ENCODE data around the gene KCNJ10. TPM values are rescaled to one million over a fixed set of nuclear protein-coding genes. Genes with fewer than 3 reads are reported as not detected.

KCNJ10 gene
- total and polyA plus RNA-seq, 2 of the 13 experiments (the other 11 are each of a cell fraction or from before 2014, with no cell fraction given), result 4.4 to 10.3 TPM

DNA sequence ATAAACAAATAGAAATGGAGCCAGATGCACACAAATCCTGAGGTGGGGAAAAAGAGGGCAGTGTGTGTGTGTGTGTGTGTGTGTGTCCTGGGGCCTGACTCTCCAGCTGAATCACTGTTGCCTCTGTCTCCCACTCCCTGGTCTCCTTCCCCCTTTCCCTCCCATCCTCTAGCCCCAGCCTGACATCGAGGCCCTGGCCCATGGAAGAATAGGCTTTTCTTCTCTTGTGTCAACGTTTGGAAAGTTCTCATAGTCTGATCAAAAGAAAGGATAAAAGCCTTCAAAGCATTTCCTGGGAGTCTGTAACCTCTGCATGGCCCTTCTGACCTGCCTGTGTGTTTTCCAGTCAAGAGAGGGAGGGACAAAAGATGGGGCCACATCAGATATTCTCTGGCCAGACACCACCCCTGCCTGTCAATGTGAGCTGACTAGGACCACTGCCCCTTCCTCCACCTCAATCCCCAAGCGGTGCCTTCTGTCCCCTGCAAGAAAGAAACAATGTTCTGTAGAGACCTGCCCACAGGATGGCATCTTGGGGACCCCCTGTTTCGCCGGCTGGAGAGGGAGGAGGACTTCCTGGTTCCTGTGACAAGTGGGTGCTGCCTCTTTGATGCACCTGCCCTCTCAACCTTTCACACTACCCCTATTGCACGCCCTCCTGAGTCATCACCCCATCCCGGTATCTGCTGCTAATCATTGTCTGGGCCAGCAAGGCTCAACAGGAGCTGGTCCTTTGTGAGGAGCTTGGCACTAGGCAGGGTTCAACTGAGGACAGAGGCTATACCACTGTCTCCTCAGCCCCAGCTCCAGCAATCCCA lies 16.2 kb downstream of the KCNJ10 start (continued):
- TF ChIP-seq GRHL1 (CRISPR knock-in tag; conservative IDR thresholded peaks at IDR 0.05), result no peak
- no peak for TF ChIP-seq ZNF607 (CRISPR knock-in tag; IDR thresholded peaks at IDR 0.05; ENCODE audit: borderline replicate concordance)
- TF ChIP-seq GATA4 (IDR thresholded peaks at IDR 0.05; ENCODE audit: borderline replicate concordance, low read depth), result peak; percentile 63; the same call in 1 of the 2 replicates
- no peak for TF ChIP-seq RBM39 (IDR thresholded peaks at IDR 0.05; ENCODE audit: low read depth, low read length, poor library complexity, severe bottlenecking)
- no peak for TF ChIP-seq MBNL3 (CRISPR knock-in tag; conservative IDR thresholded peaks at IDR 0.05)
- peak; percentile 49; the same call in 1 of the 2 replicates for TF ChIP-seq CBFB (CRISPR knock-in tag; IDR thresholded peaks at IDR 0.05)
- TF ChIP-seq TEAD3 (CRISPR knock-in tag; optimal IDR thresholded peaks at IDR 0.05; ENCODE audit: borderline replicate concordance), result peak; percentile 22
- no peak for TF ChIP-seq TEF (CRISPR knock-in tag; IDR thresholded peaks at IDR 0.05)
- no peak for TF ChIP-seq REL (CRISPR knock-in tag; conservative IDR thresholded peaks at IDR 0.05)
- no peak for TF ChIP-seq KAT8 (CRISPR knock-in tag; IDR thresholded peaks at IDR 0.05)
- TF ChIP-seq ZNF660 (CRISPR knock-in tag; IDR thresholded peaks at IDR 0.05; ENCODE audit: borderline replicate concordance, low read depth), result no peak
- TF ChIP-seq ZNF564 (CRISPR knock-in tag; IDR thresholded peaks at IDR 0.05), result no peak
- no peak for TF ChIP-seq ZNF225 (CRISPR knock-in tag; IDR thresholded peaks at IDR 0.05)
- no peak for TF ChIP-seq ZNF18 (CRISPR knock-in tag; IDR thresholded peaks at IDR 0.05; ENCODE audit: insufficient replicate concordance)
- TF ChIP-seq SNAPC2 (CRISPR knock-in tag; IDR thresholded peaks at IDR 0.05), result no peak
- TF ChIP-seq POGZ (CRISPR knock-in tag; IDR thresholded peaks at IDR 0.05), result no peak
- TF ChIP-seq ZNF230 (CRISPR knock-in tag; IDR thresholded peaks at IDR 0.05), result 0 out of 2 replicates have a peak, but pooled peaks have one; percentile 5
- TF ChIP-seq PCBP1 (IDR thresholded peaks at IDR 0.05; ENCODE audit: borderline replicate concordance, low read depth, low read length), result no peak
- peak; percentile 68 for TF ChIP-seq HNRNPK (IDR thresholded peaks at IDR 0.05; ENCODE audit: low read depth, low read length, poor library complexity, severe bottlenecking)
- peak; percentile 56 for TF ChIP-seq CEBPG (CRISPR knock-in tag; IDR thresholded peaks at IDR 0.05)
- peak; percentile 99 for TF ChIP-seq ZNF710 (CRISPR knock-in tag; IDR thresholded peaks at IDR 0.05; ENCODE audit: borderline replicate concordance)
- peak; percentile 77 for TF ChIP-seq SKI (IDR thresholded peaks at IDR 0.05; ENCODE audit: partially characterized antibody)
- TF ChIP-seq ZNF775 (CRISPR knock-in tag; IDR thresholded peaks at IDR 0.05; ENCODE audit: borderline replicate concordance), result no peak

Measured in HepG2 (cell line).